GM12873 (cell line): ENCODE data around the gene CREB5.

Experiments
- TF ChIP-seq, protein P1 (sequence below): IDR thresholded peaks from 2 replicates; pipeline ENCODE4 v1.5.1; 2012; ENCODE audit warnings: low read depth, mild to moderate bottlenecking, moderate library complexity, low read length, control low read depth; ENCODE audit not compliant: insufficient read depth; ENCODE audit errors: missing control alignments

CREB5 gene

GRCh38 chr7:28792858-28793257 is 380.5 kb downstream of the CREB5 start:
- TF ChIP-seq, protein P1, sequence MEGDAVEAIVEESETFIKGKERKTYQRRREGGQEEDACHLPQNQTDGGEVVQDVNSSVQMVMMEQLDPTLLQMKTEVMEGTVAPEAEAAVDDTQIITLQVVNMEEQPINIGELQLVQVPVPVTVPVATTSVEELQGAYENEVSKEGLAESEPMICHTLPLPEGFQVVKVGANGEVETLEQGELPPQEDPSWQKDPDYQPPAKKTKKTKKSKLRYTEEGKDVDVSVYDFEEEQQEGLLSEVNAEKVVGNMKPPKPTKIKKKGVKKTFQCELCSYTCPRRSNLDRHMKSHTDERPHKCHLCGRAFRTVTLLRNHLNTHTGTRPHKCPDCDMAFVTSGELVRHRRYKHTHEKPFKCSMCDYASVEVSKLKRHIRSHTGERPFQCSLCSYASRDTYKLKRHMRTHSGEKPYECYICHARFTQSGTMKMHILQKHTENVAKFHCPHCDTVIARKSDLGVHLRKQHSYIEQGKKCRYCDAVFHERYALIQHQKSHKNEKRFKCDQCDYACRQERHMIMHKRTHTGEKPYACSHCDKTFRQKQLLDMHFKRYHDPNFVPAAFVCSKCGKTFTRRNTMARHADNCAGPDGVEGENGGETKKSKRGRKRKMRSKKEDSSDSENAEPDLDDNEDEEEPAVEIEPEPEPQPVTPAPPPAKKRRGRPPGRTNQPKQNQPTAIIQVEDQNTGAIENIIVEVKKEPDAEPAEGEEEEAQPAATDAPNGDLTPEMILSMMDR, result no peak

DNA sequence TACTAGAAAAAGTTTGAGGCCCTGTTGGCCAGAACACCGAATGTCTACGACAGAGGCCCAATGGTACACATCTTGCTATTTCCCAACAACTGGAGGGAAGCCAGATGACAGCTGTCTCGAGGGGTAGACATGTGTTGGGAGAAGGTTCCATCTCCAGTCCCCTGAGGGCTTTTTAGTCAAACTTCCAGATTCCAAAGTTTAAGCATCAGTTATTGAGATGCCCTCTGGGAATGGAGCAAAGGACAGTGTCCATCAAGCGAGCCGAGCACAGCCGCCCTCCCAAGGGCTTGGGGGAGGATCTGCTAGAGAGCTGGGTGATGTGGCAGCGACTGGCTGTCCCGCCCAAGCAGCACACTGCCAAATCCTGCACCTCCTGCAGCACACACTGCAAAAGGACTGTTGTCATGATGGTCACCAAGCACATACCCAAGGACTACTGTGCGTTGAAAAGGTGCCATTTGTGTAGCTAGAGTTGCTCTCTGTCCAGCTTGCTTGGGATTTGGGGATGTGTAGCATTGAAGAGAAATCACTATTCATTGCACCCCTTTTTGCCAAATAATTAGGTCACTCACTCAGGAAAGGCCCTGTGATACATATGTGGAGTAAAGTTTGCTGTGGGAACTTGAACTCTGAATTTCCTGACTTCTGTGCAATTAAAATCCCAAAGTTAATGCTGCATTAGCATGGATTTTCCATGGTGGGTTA is 381.2 kb downstream of the CREB5 start:
- TF ChIP-seq, protein P1, result no peak

- TF ChIP-seq, protein P1, result no peak
Measured at GRCh38 chr7:28798274-28798673, 386.0 kb downstream of the CREB5 start.

DNA sequence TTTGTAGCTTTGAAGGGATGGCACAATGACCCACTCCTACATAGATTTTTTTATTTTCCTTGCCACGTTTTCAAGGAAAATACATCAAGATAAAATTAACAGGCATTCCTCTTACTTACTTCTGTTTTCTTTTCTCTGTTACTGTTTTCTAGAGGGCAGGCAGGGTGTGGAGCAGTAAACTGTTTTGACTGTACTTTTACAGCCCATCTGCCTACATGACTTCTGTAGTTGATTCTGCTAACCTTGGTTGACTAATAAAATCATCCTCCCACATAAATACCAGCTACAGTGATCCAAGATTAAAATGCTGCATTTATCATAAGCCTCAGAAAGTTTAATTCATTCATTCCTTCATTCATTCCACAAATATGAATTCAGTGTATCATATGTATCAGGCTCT is 387.3 kb downstream of the CREB5 start:
- TF ChIP-seq, protein P1, result no peak

DNA sequence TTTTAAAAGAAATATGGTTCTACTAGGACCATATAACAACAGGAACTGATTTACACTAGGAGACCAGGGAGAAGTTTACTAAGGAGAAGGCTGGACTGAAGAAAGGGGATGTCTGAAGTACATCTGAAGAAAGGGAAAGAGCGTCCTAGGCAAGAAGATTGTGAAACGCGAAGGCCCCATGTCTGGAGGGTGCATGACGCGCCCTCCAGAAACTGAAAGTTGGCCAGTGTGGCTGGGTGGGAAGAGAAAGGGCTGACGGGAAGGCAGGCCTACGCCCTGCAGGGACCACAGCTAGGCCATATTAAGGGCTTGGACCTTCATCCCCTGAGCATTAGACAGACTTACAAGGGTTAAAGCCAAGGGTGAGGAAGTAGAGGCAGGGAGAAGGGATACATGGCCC is 387.8 kb downstream of the CREB5 start:
- TF ChIP-seq, protein P1, result no peak

DNA sequence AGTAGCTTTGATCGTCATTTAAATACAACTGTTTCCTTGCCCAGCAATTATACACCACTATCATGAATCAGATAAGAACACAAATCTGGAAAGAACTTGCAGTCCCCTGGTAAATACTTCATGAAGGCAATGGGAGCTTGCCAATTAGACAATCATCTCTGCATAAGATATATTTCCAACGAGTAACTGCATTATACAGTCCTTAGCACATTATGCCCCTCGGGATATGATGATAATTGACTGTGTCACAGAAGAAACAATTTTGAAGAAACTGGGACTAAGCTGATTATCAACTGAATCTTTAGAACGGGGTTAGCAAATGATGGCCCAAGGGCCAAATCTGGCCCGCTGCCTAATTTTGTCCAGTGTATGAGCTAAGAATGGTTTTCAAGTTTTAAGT is 390.1 kb downstream of the CREB5 start:
- TF ChIP-seq, protein P1, result no peak

DNA sequence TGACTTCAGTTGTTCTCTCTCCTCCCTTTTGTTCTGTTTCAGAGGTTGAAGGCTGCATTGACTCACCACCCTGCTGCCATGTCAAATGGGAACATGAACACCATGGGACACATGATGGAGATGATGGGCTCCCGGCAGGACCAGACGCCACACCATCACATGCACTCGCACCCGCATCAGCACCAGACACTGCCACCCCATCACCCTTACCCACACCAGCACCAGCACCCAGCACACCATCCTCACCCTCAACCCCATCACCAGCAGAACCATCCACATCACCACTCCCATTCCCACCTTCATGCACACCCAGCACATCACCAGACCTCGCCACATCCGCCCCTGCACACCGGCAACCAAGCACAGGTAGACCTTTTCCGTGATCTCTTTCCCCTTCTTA is 391.8 kb downstream of the CREB5 start:
- TF ChIP-seq, protein P1, result no peak
